Measurements from ENCODE around the gene LEMD1. TPM values are rescaled to one million over a fixed set of nuclear protein-coding genes. Genes with fewer than 3 reads are reported as not detected.

LEMD1 gene
- total RNA-seq, 1 experiment from 2014 or later: not detected

GRCh38 chr1:205423814-205424399 is 2.1 kb upstream of the LEMD1 start:
- intact Hi-C loops (cut with micrococcal nuclease; ENCODE audit: unreplicated experiment) (no loop called here), in situ Hi-C loops (cut with HindIII; ENCODE audit: low pct_unique_long_range_greater_than_20kb, low sequenced_read_pairs) (no loop called here)
- Histone ChIP-seq H3K27ac (ENCODE audit: low read length) (no peak overlapping the region), H3K4me3 (ENCODE audit: low read depth in 2 of 2, low read length in 2 of 2) (no peak overlapping the region), H3K4me1 (ENCODE audit: control insufficient read depth, insufficient read depth, low read length) (no peaks in the 10 kb centered on the region), H3K9me3 (ENCODE audit: control insufficient read depth, insufficient read depth, low read depth, low read length) (no peaks in the 10 kb centered on the region), H3K36me3 (ENCODE audit: control insufficient read depth, insufficient read depth, low read length) (no peaks in the 10 kb centered on the region), H3K27me3 (ENCODE audit: control insufficient read depth, insufficient read depth, low read length) (peaks cover 31% of the 10 kb centered on the region)
- TF ChIP-seq REST (IDR thresholded peaks at IDR 0.05; ENCODE audit: insufficient read depth in 1 of 2, low read depth in 2 of 2, low read length in 1 of 2) (no peak), POLR2AphosphoS5 (IDR thresholded peaks at IDR 0.05; ENCODE audit: low read depth, low read length) (no peak), CTCF (IDR thresholded peaks at IDR 0.05) (no peak), SIN3A (IDR thresholded peaks at IDR 0.05; ENCODE audit: borderline replicate concordance, insufficient read depth, low read depth, low read length) (no peak), TCF7L2 (IDR thresholded peaks at IDR 0.05; ENCODE audit: low read depth, low read length) (no peak)
- no peak for ATAC-seq
- POLR2A ChIA-PET: no interaction called here
- no peak for DNase-seq (ENCODE audit: low read depth, low spot score)
- no TSS peak for BruUV-seq (replicated peaks)
- CTCF ChIA-PET: interaction anchor here (1.2 kb wide), 1 partner anchor 62 kb away, joined by 3 read pairs; no protein-coding TSS in a partner anchor

- no TSS peak for BruUV-seq (replicated peaks)
- no peak for TF ChIP-seq REST (IDR thresholded peaks at IDR 0.05; ENCODE audit: insufficient read depth in 1 of 2, low read depth in 2 of 2, low read length in 1 of 2)
- TF ChIP-seq POLR2AphosphoS5 (IDR thresholded peaks at IDR 0.05; ENCODE audit: low read depth, low read length): no peak
- no peak for TF ChIP-seq CTCF (IDR thresholded peaks at IDR 0.05)
- no peak for TF ChIP-seq TCF7L2 (IDR thresholded peaks at IDR 0.05; ENCODE audit: low read depth, low read length)
- TF ChIP-seq SIN3A (IDR thresholded peaks at IDR 0.05; ENCODE audit: borderline replicate concordance, insufficient read depth, low read depth, low read length): no peak
- CTCF ChIA-PET: interaction anchor here (1.2 kb wide), 1 partner anchor 63 kb away, joined by 3 read pairs; no protein-coding TSS in a partner anchor
Measured at GRCh38 chr1:205422993-205423642, 1.3 kb upstream of the LEMD1 start.

More at GRCh38 chr1:205422993-205423642, 1.3 kb upstream of the LEMD1 start:
- Histone ChIP-seq H3K36me3 (ENCODE audit: control insufficient read depth, insufficient read depth, low read length) (no peaks in the 10 kb centered on the region), H3K27ac (ENCODE audit: low read length) (no peak overlapping the region), H3K27me3 (ENCODE audit: control insufficient read depth, insufficient read depth, low read length) (peaks cover 31% of the 10 kb centered on the region), H3K4me3 (ENCODE audit: low read depth in 2 of 2, low read length in 2 of 2) (no peak overlapping the region), H3K4me1 (ENCODE audit: control insufficient read depth, insufficient read depth, low read length) (no peaks in the 10 kb centered on the region), H3K9me3 (ENCODE audit: control insufficient read depth, insufficient read depth, low read depth, low read length) (no peaks in the 10 kb centered on the region)
- intact Hi-C loops (cut with micrococcal nuclease; ENCODE audit: unreplicated experiment) (no loop called here), in situ Hi-C loops (cut with HindIII; ENCODE audit: low pct_unique_long_range_greater_than_20kb, low sequenced_read_pairs) (no loop called here)
- DNase-seq (ENCODE audit: low read depth, low spot score): no peak
- no peak for ATAC-seq
- POLR2A ChIA-PET: no interaction called here
